Gastrocnemius medialis (tissue), 4 donors: ENCODE data around the gene CTSE.

Source experiments
- CTCF ChIP-seq, 5 experiments: fragments of 450-650 bp in 3 of 5; fragments of 200-600 bp in 2 of 5; sonication (generic) in 2 of 5; IDR thresholded peaks in 4 of 5; conservative IDR thresholded peaks in 1 of 5; 1 replicate in 4 of 5; 2 replicates in 1 of 5; pipeline ENCODE4 v1.5.1; 2016 to 2019; ENCODE audit warnings: antibody characterized with exemption in 5 of 5, mild to moderate bottlenecking in 3 of 5, moderate library complexity in 3 of 5
- POLR2A ChIP-seq, 2 donors: fragments of 450-650 bp; IDR thresholded peaks; one replicate each; pipeline ENCODE4 v1.6.1; 2017; ENCODE audit warnings: antibody characterized with exemption in 2 of 2, mild to moderate bottlenecking in 2 of 2, moderate library complexity in 2 of 2

GRCh38 chr1:206067486-206068227 is 44.0 kb upstream of the CTSE start:
- TF ChIP-seq CTCF (IDR thresholded peaks at IDR 0.05 in 4 of 5, conservative IDR thresholded peaks at IDR 0.05 in 1 of 5), result no peak
- no peak for TF ChIP-seq POLR2A (IDR thresholded peaks at IDR 0.05)
